Urinary bladder (tissue), 4 donors: Measurements from ENCODE around the gene SPIB. TPM values are rescaled to one million over a fixed set of nuclear protein-coding genes. Genes with fewer than 3 reads are reported as not detected.

Source experiments
- DNase-seq: peaks from one replicate; pipeline ENCODE4 v3.0.0-alpha.2; 2015; ENCODE audit errors: extremely low spot score
- H3K27ac ChIP-seq: one replicate; pipeline ENCODE4 v1.5.1; 2013; ENCODE audit warnings: low read depth, mild to moderate bottlenecking, moderate library complexity
- H3K36me3 ChIP-seq: one replicate; pipeline ENCODE4 v1.6.1; 2013; ENCODE audit warnings: mild to moderate bottlenecking, moderate library complexity; ENCODE audit not compliant: insufficient read depth
- H3K4me1 ChIP-seq: one replicate; pipeline ENCODE4 v1.6.1; 2013; ENCODE audit warnings: mild to moderate bottlenecking, moderate library complexity; ENCODE audit not compliant: insufficient read depth
- H3K4me3 ChIP-seq: one replicate; pipeline ENCODE4 v1.5.1; 2013; ENCODE audit warnings: low read depth, low read length
- WGBS: extraction: QIAGEN DNeasy Blood & Tissue Kit; methylation state at CpG from one replicate; pipeline ENCODE4 v1.1.7; 2013; 5-methylcytosine and 5-hydroxymethylcytosine counted together
- polyA plus RNA-seq: library from polyadenylated mRNA; stranded (reverse); fragments of 200-250 nt; gene quantifications from one replicate; pipeline ENCODE4 v1.2.3, GENCODE V29; 2013
- total RNA-seq: library from RNA; depleted of rRNA; stranded (reverse); fragments of >200 nt; gene quantifications from one replicate; pipeline ENCODE4 v1.2.3, GENCODE V29; 2014
- donor health status: healthy with polysubstance abuse.
- donor health status: healthy.

The SPIB gene
- total and polyA plus RNA-seq, 2 donors, result 0.20 to 1.2 TPM

DNA sequence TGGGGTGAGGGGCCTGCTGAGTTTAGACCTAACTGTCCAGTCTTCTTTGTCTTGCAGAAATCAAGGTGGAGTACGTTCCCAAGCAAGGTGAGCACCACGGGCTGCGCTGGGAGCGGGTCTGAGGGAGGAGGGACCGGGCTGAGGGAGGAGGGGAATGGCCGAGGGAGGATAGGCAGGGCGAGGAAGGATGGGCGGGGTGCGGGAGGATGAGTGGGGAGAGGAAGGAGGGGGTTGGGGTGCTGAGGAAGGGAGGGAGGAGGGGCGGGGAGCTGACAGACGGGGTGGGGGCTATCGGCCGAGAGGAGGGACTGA, 32.4 kb downstream of the SPIB start:
- no peaks in the 10 kb centered on the region for H3K4me1 ChIP-seq
- no peak overlapping the region for H3K27ac ChIP-seq

DNA sequence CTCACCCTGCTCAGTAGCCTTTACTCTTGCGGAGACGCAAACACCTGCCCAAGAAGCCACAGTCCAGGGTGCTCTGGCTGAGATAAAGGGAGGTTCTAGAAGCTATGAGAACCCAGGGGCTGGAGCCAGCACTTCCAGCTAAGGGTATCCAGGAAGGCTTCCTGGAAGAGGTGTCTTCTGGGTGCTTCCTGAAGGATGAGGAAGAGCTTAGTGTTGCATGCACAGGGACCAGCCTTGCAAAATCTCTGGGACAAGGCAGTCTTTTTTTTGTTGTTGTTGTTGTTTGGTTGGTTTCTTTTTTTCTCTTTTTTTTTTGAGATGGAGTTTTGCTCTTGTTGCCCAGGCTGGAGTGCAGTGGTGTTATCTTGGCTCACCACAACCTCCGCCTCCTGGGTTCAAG, 34.5 kb downstream of the SPIB start:
- WGBS, result 96% methylated on average over 3 of the region's 3 CpGs
- Histone ChIP-seq H3K4me3 (no peak overlapping the region), H3K4me1 (no peaks in the 10 kb centered on the region), H3K27ac (no peak overlapping the region), H3K36me3 (no peaks in the 10 kb centered on the region)
- DNase-seq, result no peak

More for the DNA sequence above, 32.4 kb downstream of the SPIB start:
- 39% methylated on average over 13 of the region's 13 CpGs for WGBS
- Histone ChIP-seq H3K36me3 (no peaks in the 10 kb centered on the region), H3K4me3 (no peak overlapping the region)
- DNase-seq, result no peak

DNA sequence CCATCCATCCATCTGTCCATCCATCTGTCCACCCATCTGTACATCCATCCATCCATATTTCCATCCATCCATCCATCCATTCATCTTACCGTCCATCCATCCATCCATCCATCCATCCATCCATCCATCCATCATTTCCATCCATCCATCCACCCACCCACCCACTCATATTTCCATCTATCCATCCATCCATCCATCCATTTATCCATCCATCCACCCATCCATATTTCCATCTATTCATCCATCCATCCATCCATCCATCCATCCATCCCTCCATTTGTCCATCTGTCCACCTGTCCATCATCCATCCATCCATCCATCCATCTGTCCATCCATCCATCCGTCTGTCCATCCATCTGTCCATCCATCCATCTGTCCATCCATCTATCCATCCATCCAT, 37.3 kb downstream of the SPIB start:
- WGBS, result 84% methylated on average over 2 of the region's 2 CpGs
- H3K4me1 ChIP-seq, result no peaks in the 10 kb centered on the region
- H3K27ac ChIP-seq, result no peak overlapping the region
- no peaks in the 10 kb centered on the region for H3K36me3 ChIP-seq
- no peak for DNase-seq
- no peak overlapping the region for H3K4me3 ChIP-seq

DNA sequence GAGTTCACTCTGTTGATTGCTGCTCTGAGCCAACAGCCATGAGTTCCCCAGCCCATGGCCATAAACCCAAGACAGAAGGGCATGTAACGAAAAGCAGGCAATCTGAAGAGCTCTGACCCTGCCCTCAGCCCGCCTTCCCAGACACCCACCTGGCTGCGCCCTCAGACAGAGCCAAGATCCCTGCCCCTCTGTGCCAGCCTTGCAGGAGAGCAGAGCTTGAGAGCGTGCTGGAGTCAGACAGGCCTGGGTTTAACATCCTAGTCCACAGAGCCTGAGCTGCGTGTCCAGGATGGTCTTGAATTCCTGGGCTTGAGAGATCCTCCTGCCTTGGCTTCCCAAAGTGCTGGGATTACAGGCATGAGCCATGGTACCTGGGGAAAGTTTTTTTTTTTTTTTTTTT, 38.6 kb downstream of the SPIB start:
- no peak for DNase-seq
- WGBS, result 79% methylated on average over 5 of the region's 5 CpGs
- Histone ChIP-seq H3K36me3 (no peaks in the 10 kb centered on the region), H3K4me1 (no peaks in the 10 kb centered on the region), H3K4me3 (no peak overlapping the region), H3K27ac (no peak overlapping the region)

DNA sequence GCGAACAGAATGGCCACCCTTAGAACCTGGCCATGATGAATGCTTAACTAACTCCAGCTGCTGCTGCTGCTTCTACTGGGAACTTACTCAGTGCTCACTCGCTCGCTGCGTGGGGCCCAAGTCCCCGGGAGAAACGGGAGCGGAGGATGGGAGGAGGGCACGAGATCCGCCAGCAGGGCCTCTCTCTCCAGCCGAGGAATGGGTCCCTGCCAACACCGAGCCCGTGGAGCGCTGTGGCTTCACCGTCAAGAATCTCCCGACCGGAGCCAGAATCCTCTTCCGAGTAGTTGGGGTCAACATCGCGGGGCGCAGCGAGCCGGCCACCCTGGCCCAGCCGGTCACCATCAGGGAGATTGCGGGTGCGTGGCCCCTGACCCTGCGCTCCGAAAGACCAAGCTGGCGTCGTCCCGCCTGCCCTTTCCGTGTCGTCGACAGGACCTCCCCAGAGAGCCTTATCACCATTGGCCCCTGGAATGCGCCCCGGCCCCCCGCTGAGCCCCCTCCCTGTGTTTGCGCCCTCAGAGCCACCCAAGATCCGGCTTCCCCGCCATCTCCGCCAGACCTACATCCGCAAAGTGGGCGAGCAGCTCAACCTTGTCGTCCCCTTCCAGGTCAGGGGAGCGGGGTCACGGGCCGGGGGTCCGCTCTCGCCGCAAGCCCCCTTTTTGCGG, 39.8 kb downstream of the SPIB start:
- no peak for DNase-seq
- no peak overlapping the region for H3K4me3 ChIP-seq
- H3K27ac ChIP-seq, result no peak overlapping the region
- 30% methylated on average over 50 of the region's 50 CpGs for WGBS
- no peaks in the 10 kb centered on the region for H3K36me3 ChIP-seq
- no peaks in the 10 kb centered on the region for H3K4me1 ChIP-seq

DNA sequence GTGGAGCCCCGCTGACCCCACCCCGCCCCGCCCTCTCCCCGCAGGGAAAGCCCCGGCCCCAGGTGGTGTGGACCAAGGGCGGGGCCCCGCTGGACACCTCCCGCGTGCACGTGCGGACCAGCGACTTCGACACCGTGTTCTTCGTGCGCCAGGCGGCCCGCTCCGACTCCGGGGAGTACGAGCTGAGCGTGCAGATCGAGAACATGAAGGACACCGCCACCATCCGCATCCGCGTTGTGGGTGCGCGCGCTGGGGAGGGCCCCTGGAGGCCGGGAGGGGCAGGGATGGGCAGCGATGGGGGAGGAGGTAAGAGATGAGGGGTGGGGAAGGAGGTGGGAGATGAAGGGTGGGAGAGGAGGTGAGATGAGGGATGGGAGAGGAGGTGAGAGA, 40.3 kb downstream of the SPIB start:
- 55% methylated on average over 32 of the region's 32 CpGs for WGBS
- no peak for DNase-seq
- Histone ChIP-seq H3K4me1 (no peaks in the 10 kb centered on the region), H3K36me3 (no peaks in the 10 kb centered on the region), H3K27ac (no peak overlapping the region), H3K4me3 (no peak overlapping the region)

DNA sequence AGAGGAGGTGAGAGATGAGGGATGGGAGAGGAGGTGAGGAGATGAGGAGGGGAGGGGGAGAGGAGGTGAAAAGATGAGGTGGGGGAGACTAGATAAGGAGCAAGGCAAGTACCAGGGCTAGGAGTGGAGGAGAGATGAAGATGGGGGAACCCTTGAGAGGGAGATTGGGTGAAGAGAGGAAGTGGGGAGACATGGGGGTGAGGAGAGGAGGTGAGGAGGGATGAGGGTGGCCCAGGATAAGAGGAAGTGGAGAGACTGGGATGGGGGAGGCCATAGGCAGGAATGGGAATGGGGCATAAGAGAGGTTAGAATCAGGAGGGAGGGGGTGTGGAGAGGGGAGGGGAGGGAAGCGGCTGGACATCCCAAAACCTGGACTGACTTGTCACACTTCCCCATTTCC, 40.9 kb downstream of the SPIB start:
- no peak overlapping the region for H3K27ac ChIP-seq
- H3K36me3 ChIP-seq, result no peaks in the 10 kb centered on the region
- H3K4me1 ChIP-seq, result no peaks in the 10 kb centered on the region
- 11% methylated on average over 1 of the region's 1 CpG for WGBS
- no peak overlapping the region for H3K4me3 ChIP-seq
- DNase-seq, result no peak

DNA sequence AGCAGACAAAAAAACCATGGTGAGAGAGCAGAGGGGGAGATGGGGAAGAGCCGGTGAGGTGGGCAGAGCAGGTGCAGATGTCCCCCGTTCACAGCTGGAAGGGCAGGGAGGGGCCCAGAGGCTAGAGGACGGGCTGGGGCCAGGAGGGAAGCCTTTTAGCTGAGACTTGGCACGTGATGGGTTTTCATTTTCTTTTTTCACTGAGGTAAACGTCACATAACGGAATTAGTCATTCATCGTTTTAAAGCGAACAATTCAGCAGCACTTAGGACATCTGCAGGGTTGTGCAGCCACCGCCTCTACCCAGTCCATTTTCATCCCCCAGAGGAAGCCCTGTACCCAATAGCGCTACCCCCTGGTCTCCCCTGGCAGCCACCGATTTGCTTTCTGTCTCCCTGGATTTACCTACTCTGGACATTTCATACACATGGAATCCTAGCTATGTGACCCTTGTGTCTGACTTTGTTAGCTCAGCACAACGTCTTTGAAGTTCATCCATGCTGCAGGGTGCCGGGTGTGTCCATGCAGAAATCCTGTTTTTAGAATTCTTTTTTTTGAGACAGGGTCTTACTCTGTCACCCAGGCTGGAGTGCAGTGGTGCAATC, 41.5 kb downstream of the SPIB start:
- Histone ChIP-seq H3K4me1 (no peaks in the 10 kb centered on the region), H3K36me3 (no peaks in the 10 kb centered on the region), H3K27ac (no peak overlapping the region), H3K4me3 (no peak overlapping the region)
- WGBS, result 27% methylated on average over 13 of the region's 13 CpGs
- DNase-seq, result no peak

DNA sequence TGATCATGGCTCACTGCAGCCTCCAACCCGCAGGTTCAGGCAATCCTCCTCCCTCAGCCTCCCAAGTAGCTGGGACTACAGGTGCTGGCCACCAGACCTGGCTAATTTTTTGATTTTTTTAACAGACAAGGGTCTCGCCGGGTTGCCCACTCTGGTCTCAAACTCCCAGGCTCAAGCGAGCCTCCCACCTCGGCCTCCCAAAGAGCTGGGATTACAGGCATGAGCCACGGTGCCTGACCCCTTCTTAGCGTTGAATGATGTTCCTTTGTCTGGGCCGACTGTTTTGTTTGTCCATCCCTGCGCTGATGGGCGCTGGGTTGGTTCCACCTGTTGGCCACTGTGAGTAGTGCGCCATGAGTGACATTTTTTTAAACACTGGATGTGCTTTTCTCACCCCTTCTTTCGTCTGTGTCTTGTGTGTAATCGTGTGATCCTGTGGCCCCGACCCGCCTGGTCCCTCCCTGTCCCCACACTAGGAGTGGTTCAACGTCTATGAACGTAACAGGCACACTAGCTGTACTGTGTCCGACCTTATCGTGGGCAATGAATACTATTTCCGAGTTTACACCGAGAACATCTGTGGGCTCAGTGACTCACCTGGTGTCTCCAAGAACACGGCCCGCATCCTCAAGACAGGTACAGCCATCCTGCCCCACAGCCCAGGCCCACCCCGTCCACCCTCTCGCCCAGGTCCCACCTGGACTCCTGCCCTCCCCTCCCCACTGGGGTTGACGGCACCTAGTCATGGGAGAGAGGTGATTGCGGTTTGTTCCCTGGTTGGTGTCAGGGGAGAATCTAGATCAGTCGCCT, 42.5 kb downstream of the SPIB start:
- 33% methylated on average over 28 of the region's 28 CpGs for WGBS
- DNase-seq, result peak; percentile 15
- Histone ChIP-seq H3K4me1 (no peaks in the 10 kb centered on the region), H3K27ac (no peak overlapping the region), H3K36me3 (no peaks in the 10 kb centered on the region), H3K4me3 (no peak overlapping the region)

DNA sequence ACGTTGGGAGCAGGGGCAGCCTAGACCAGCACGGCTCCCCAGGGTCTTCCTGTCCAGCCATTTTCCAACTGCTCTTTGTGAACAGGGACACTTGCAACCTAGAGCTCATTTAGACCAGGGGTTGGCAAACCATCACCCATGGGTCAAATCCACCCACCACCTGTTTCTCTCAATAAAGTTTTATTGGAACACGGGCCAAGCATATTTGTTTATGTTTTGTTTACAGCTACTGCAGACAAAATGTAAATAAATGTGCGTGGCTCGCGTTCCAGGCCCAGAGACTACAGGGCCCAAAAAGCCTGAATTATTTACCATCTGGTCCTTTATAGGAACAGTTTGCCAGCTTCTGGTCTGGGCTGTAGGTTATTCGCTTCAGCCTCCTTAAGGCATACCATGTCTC, 44.2 kb downstream of the SPIB start:
- DNase-seq, result no peak
- H3K4me3 ChIP-seq, result no peak overlapping the region
- WGBS, result 53% methylated on average over 7 of the region's 7 CpGs
- no peak overlapping the region for H3K27ac ChIP-seq
- no peaks in the 10 kb centered on the region for H3K4me1 ChIP-seq
- no peaks in the 10 kb centered on the region for H3K36me3 ChIP-seq

DNA sequence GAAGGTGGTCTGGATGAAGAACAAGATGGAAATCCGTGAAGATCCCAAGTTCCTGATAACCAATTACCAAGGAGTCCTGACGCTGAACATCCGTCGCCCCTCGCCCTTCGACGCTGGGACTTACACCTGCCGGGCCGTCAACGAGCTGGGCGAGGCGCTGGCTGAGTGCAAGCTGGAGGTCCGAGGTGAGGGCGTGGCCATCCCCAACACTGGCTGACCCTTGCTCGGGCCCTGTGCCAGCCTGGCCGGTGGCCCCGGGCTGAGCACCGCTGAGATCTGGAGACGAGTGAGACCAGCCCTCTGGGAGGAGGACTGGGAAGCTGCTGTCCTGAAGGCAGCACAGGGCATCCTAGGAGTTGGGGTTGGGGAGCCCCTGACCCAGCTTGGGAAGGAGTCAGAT, 45.6 kb downstream of the SPIB start:
- 78% methylated on average over 19 of the region's 19 CpGs for WGBS
- Histone ChIP-seq H3K4me1 (no peaks in the 10 kb centered on the region), H3K27ac (no peak overlapping the region)

DNA sequence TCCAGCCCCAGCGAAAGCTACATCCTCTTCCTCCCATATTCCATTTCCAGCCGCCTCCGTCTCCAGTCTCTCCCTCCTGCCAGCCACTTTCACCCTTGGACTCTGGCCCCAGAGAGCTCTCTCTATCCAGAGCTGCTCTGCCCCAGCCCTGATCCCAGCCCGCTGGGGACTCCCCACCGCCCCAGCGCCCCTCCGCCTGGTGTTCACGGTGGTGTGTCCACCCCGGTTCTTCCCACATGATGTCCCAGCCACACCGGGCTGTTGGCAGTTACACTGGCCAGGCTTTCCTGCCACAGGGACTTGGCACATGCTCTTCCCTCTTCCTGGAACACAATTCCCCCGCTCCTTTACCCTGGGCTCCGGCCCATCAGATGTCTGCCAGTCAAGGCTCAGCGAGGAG, 46.3 kb downstream of the SPIB start:
- no peak for DNase-seq
- Histone ChIP-seq H3K27ac (no peak overlapping the region), H3K4me1 (no peaks in the 10 kb centered on the region), H3K4me3 (no peak overlapping the region), H3K36me3 (no peaks in the 10 kb centered on the region)
- 91% methylated on average over 13 of the region's 13 CpGs for WGBS

More for the DNA sequence above, 45.6 kb downstream of the SPIB start:
- Histone ChIP-seq H3K36me3 (no peaks in the 10 kb centered on the region), H3K4me3 (no peak overlapping the region)
- DNase-seq, result no peak

DNA sequence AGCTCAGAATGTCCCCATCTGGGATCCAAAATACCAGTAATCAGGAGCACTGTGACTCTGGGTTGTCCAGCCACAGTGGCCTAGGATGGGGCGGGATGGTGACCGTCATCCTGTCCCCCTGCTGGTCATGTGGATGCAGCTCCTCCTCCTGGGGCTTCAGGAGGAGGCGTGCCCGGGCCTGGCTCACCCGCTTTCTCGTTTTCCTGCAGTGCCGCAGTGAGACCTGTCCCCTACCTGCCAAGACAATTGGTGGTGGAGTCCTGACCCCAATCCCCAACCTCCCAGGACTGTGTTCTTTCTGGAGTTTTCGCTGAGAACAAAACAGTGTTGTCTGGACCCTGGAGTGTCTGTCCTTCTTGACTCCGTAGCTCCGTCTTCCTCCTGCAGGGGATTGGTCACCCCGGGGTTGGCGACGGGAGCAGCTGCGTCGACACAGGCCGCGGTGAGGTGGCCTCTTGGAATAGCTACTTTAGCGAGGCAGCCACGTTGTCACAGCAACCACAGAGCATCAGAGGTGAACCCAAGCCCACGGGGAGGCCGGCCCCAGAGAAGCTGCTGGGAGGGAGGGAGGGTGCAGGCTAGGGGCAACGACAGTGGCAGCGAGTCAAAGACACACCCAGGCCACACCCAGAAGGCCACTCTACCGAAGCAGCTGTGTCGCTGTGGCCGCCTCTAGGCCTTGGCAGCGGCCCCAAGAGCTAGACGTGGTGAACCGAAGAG, 47.4 kb downstream of the SPIB start:
- Histone ChIP-seq H3K36me3 (no peaks in the 10 kb centered on the region), H3K27ac (no peak overlapping the region), H3K4me1 (no peaks in the 10 kb centered on the region), H3K4me3 (no peak overlapping the region)
- 38% methylated on average over 29 of the region's 29 CpGs for WGBS
- DNase-seq, result no peak

DNA sequence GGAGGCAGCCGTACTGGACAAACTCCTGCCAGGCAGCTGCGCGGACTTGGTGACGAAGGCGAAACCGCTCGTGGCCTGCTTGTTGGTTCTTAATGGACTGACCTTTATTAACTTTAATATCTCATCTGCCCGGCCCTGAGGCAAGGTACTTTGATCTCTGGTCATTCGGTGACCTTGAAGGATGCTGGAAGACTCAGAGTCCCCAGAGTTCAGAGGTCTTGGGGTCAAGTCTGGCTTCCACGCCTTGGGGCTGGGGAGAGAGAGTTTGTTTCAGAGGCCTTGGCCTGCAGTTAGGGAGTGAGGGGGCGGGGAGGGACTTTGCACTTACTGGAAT, 47.9 kb downstream of the SPIB start:
- H3K36me3 ChIP-seq, result no peaks in the 10 kb centered on the region
- no peak overlapping the region for H3K27ac ChIP-seq
- H3K4me1 ChIP-seq, result no peaks in the 10 kb centered on the region
- H3K4me3 ChIP-seq, result no peak overlapping the region
- DNase-seq, result no peak
- 82% methylated on average over 11 of the region's 11 CpGs for WGBS
